ENCODE data around the gene ARHGAP21.

The ARHGAP21 gene

GRCh38 chr10:24651923-24652322 lies 71.8 kb downstream of the ARHGAP21 start:
- TF ChIP-seq, protein P1, sequence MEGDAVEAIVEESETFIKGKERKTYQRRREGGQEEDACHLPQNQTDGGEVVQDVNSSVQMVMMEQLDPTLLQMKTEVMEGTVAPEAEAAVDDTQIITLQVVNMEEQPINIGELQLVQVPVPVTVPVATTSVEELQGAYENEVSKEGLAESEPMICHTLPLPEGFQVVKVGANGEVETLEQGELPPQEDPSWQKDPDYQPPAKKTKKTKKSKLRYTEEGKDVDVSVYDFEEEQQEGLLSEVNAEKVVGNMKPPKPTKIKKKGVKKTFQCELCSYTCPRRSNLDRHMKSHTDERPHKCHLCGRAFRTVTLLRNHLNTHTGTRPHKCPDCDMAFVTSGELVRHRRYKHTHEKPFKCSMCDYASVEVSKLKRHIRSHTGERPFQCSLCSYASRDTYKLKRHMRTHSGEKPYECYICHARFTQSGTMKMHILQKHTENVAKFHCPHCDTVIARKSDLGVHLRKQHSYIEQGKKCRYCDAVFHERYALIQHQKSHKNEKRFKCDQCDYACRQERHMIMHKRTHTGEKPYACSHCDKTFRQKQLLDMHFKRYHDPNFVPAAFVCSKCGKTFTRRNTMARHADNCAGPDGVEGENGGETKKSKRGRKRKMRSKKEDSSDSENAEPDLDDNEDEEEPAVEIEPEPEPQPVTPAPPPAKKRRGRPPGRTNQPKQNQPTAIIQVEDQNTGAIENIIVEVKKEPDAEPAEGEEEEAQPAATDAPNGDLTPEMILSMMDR (IDR thresholded peaks at IDR 0.05) = no peak
- Histone ChIP-seq H3K27ac (peak overlapping the region in 1 of 2 donors; percentile 13), H3K4me3 (no peak overlapping the region)
- no peak for DNase-seq (ENCODE audit: low spot score)

- DNase-seq (ENCODE audit: low spot score) = no peak
- TF ChIP-seq, protein P1 (IDR thresholded peaks at IDR 0.05) = no peak
- Histone ChIP-seq H3K4me3 (no peak overlapping the region), H3K27ac (peak overlapping the region in 1 of 2 donors; percentile 49)
Observed at GRCh38 chr10:24650669-24651391, 72.9 kb downstream of the ARHGAP21 start.

GRCh38 chr10:24645784-24646183 lies 77.9 kb downstream of the ARHGAP21 start:
- no peak for DNase-seq (ENCODE audit: low spot score)
- TF ChIP-seq, protein P1 (IDR thresholded peaks at IDR 0.05) = no peak
- Histone ChIP-seq H3K4me3 (no peak overlapping the region), H3K27ac (no peak overlapping the region)

- no peak overlapping the region for H3K4me3 ChIP-seq
Observed at GRCh38 chr10:24645022-24645421, 78.7 kb downstream of the ARHGAP21 start.

GRCh38 chr10:24643679-24644209 lies 79.9 kb downstream of the ARHGAP21 start:
- TF ChIP-seq, protein P1 (IDR thresholded peaks at IDR 0.05) = no peak
- Histone ChIP-seq H3K4me3 (no peak overlapping the region), H3K27ac (no peak overlapping the region)
- DNase-seq (ENCODE audit: low spot score) = no peak

More at GRCh38 chr10:24645022-24645421, 78.7 kb downstream of the ARHGAP21 start:
- TF ChIP-seq, protein P1 (IDR thresholded peaks at IDR 0.05) = no peak
- H3K27ac ChIP-seq = no peak overlapping the region
- no peak for DNase-seq (ENCODE audit: low spot score)

- Histone ChIP-seq H3K4me3 (no peak overlapping the region), H3K27ac (no peak overlapping the region)
- TF ChIP-seq, protein P1 (IDR thresholded peaks at IDR 0.05) = peak; percentile 65
- DNase-seq (ENCODE audit: low spot score) = no peak
Observed at GRCh38 chr10:24642921-24643678, 80.6 kb downstream of the ARHGAP21 start.

All from coronary artery (tissue), 2 donors.